ENCODE results near the gene MRPS18A. TPM values are rescaled to one million over a fixed set of nuclear protein-coding genes. Genes with fewer than 3 reads are reported as not detected.

Gene MRPS18A
- total and polyA plus RNA-seq, 2 of the 8 experiments (the other 6 are each of a cell fraction or from before 2014, with no cell fraction given) = 48.3 to 121 TPM

GRCh38 chr6:43717389-43717788 is 29.8 kb upstream of the MRPS18A start:
- Histone ChIP-seq H3K79me2 (ENCODE audit: control insufficient read depth in 1 of 2, insufficient read depth in 2 of 2, low read length in 2 of 2) (no peaks in the 10 kb centered on the region), H4K91ac (replicated peaks; ENCODE audit: insufficient read length, low read length) (no peak overlapping the region), H3K23ac (ENCODE audit: insufficient read length) (no peak overlapping the region), H2BK20ac (ENCODE audit: low read length) (0 out of 2 replicates have a peak overlapping the region, but pooled peaks have one; percentile 27), H2AK5ac (ENCODE audit: low read depth, low read length) (no peak overlapping the region), H3K27ac (ENCODE audit: low read depth, low read length) (no peak overlapping the region), H2BK15ac (ENCODE audit: low read length) (no peak overlapping the region), H3K56ac (replicated peaks; ENCODE audit: insufficient read length, low read depth, low read length) (no peak overlapping the region), H4K8ac (ENCODE audit: extremely low read depth, insufficient read depth, low read length) (no peak overlapping the region), H4K20me1 (replicated peaks in 1 of 2; ENCODE audit: control insufficient read depth in 1 of 2, insufficient read depth in 2 of 2, low read length in 2 of 2) (no peaks in the 10 kb centered on the region), H3K36me3 (ENCODE audit: control insufficient read depth in 2 of 4, insufficient read depth in 4 of 4, low read length in 3 of 4) (no peaks in the 10 kb centered on the region), H2AFZ (ENCODE audit: low read length) (no peak overlapping the region), H3K4me3 (ENCODE audit: extremely low read depth in 1 of 4, insufficient read depth in 2 of 4, low read depth in 3 of 4, low read length in 4 of 4) (no peak overlapping the region), H3K14ac (ENCODE audit: insufficient read length) (no peak overlapping the region), H4K5ac (ENCODE audit: insufficient read length, low read depth, low read length) (no peak overlapping the region), H2BK12ac (ENCODE audit: low read depth, low read length) (no peak overlapping the region), H3K4me1 (replicated peaks in 1 of 4; ENCODE audit: control insufficient read depth in 3 of 4, insufficient read depth in 4 of 4, low read length in 3 of 4) (peaks cover 0 to 7% (median 4%) of the 10 kb centered on the region in 4 experiments; a peak in 4 of 7 replicates), H3K4me2 (ENCODE audit: insufficient read depth in 1 of 2, low read depth in 2 of 2, low read length in 2 of 2) (no peak overlapping the region), H3K9ac (replicated peaks in 1 of 4; ENCODE audit: extremely low read depth in 1 of 4, low read depth in 3 of 4, low read length in 3 of 4) (no peak overlapping the region), H3K18ac (ENCODE audit: extremely low read depth, low read length) (no peak overlapping the region), H3K9me3 (ENCODE audit: insufficient read depth in 2 of 2, low read depth in 1 of 2, low read length in 1 of 2) (no peaks in the 10 kb centered on the region), H3K79me1 (ENCODE audit: low read depth, low read length) (no peaks in the 10 kb centered on the region), H3K4ac (replicated peaks; ENCODE audit: insufficient read length, low read depth, low read length) (no peak overlapping the region), H3K23me2 (ENCODE audit: low read depth, low read length) (no peaks in the 10 kb centered on the region), H2BK5ac (ENCODE audit: low read depth, low read length) (0 out of 2 replicates have a peak overlapping the region, but pooled peaks have one; percentile 4), H3K27me3 (replicated peaks in 1 of 4; ENCODE audit: control insufficient read depth in 3 of 4, extremely low read depth in 1 of 4, insufficient read depth in 3 of 4, low read length in 3 of 4) (no peaks in the 10 kb centered on the region), H2BK120ac (replicated peaks; ENCODE audit: low read depth, low read length) (no peak overlapping the region)
- FAIRE-seq = no peak
- DNase-seq (ENCODE audit: low read depth in 1 of 2, low spot score in 2 of 2) = no peak
- TF ChIP-seq SP2 (IDR thresholded peaks at IDR 0.05; ENCODE audit: low read length) (no peak), CTBP2 (IDR thresholded peaks at IDR 0.05; ENCODE audit: borderline replicate concordance, insufficient read depth, insufficient read length, low read length) (no peak), EP300 (IDR thresholded peaks at IDR 0.05; ENCODE audit: borderline replicate concordance in 1 of 2, low read depth in 2 of 2, low read length in 2 of 2) (no peak), CHD2 (IDR thresholded peaks at IDR 0.05; ENCODE audit: low read length) (no peak), RAD21 (IDR thresholded peaks at IDR 0.05 in 1 of 2, conservative IDR thresholded peaks at IDR 0.05 in 1 of 2; ENCODE audit: low read depth in 2 of 2, low read length in 2 of 2) (no peak), SP1 (IDR thresholded peaks at IDR 0.05; ENCODE audit: low read depth, low read length) (no peak), ASH2L (IDR thresholded peaks at IDR 0.05; ENCODE audit: low read length) (no peak)
- ChIA-PET POLR2A (ENCODE audit: partially characterized antibody) (interaction anchor here (3.3 kb wide), 1 partner anchor 56 kb away, joined by 9 read pairs; no protein-coding TSS in a partner anchor), CTCF (ENCODE audit: partially characterized antibody) (no interaction called here)
- 90% methylated on average over 8 of the region's 8 CpGs; no CpG with 5 or more reads in 1 of the 2 experiments for WGBS, 2 experiments (ENCODE audit: extremely low coverage in 1 of 2, insufficient coverage in 1 of 2, insufficient read length in 1 of 2, insufficient replicate concordance in 2 of 2, low coverage in 1 of 2, low lambda C conversion rate in 2 of 2, missing lambda C conversion rate in 1 of 2)

Measured in H1 (cell line).